SH-SY5Y (cell line): Measurements from ENCODE around the gene ANXA2R.

Experiments used
- GATA2 ChIP-seq: IDR thresholded peaks from 2 replicates; pipeline ENCODE4 v1.6.1; 2011; ENCODE audit warnings: mild to moderate bottlenecking, low read depth, low read length
- GATA3 ChIP-seq: IDR thresholded peaks from 2 replicates; pipeline ENCODE4 v1.6.1; 2011; ENCODE audit warnings: low read depth, mild to moderate bottlenecking, low read length, moderate library complexity

GRCh38 chr5:43024217-43024616, 15.9 kb downstream of the ANXA2R start:
- TF ChIP-seq GATA3 (no peak), GATA2 (no peak)
